Measurements from ENCODE around the gene ALG13.
"Not testable (repeated sequence)": the region's sequence is repeated elsewhere in the genome, so short reads cannot be mapped to it uniquely, and the experiment has no call there.

The ALG13 gene

DNA sequence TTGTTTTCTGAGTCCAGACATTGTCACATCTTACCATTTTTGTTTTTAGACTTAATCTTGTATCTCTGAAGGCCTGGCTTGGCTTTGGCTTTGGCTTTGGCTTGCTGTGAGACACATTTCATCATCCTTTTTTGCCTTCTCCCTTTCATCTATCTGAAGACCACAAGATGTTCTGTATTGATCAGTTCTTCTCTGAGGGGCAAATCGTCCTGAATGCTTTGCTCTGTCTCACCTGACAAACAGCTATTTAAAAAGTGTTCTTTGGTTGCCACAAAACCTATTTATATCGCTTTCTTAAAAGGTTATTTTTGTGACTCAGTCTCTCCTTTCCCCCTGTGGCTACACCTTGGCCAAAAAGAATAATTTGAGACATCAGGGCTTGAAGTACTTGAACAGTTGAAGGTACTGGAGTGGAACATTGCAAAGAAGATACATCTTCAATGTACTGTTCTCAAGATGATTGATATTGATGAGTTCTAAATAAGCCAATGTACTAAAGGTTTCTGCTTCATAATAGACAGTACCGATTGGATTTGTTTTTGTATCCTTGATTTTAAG is 80.7 kb downstream of the ALG13 start:
- DNase-seq, result no peak

DNA sequence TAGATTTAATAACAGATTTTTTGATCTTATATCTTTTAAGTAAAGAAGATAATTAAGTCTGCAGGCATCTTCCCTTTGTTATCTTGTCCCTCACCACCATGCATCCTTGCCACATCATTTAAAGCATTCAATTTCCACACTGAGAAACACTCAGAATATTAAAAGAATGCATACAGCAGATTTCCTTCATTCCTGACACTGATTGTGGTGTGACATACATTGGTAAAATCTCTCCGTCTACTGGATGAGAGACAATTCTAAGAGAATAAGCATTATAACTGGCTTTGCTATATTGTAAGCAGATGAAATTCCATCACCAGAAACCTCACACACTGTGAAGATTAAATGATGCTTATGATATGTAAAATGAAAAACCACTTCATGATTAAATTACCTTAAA is 97.6 kb downstream of the ALG13 start:
- no peak for DNase-seq

DNA sequence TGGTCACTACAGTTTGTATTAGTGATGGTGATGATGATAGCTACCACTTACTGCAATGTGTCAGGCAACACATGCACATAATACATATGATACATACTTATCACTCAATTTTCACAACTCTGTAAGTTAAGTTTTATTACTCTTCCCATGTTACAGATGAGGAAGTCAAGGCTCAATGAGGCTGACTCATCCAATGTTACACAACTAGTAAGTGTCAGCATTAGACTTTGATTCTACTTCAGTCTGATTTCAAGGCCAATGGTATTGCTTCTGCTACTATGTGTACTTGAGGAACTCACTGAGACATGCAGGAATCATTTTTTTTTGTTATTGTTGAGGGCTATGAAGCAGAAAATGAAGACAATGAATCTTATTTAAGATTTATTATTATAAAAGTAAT is 98.6 kb downstream of the ALG13 start:
- no peak for DNase-seq

DNA sequence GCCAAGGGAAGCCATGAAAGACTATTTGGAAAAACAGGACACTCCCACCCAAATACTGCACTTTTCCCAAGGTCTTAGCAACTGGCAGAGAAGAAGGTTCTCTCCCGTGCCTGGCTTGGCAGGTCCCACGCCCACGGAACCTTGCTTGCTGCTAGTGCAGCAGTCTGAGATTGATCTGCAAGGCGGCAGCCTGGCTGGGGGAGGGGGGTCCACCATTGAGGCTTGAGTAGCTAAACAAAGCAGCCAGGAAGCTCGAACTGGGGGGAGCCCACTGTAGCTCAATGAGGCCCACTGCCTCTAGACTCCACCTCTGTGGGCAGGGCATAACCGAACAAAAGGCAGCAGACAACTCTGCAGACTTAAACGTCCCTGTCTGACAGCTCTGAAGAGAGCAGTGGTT is 103.7 kb downstream of the ALG13 start:
- no peak for DNase-seq

DNA sequence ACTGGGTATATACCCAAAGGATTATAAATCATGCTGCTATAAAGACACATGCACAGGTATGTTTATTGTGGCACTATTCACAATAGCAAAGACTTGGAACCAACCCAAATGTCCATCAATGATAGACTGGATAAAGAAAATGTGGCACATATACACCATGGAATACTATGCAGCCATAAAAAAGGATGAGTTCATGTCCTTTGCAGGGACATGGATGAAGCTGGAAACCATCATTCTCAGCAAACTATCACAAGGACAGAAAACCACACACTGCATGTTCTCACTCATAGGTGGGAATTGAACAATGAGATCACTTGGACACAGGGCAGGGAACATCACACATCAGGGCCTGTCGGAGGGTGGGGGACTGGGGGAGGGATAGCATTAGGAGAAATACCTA is 109.1 kb downstream of the ALG13 start:
- DNase-seq, result not testable (repeated sequence)
